ENCODE data around the gene SLC12A5.
A peak's percentile ranks its signal among the peaks of the same experiment; 100 is the strongest.

SLC12A5 gene

GRCh38 chr20:46000262-46000996 is 28.6 kb upstream of the SLC12A5 start:
- no peak overlapping the region for H3K4me3 Mint-ChIP-seq
- H3K27me3 Mint-ChIP-seq, result peaks cover 7% of the 10 kb centered on the region
- H3K4me1 Mint-ChIP-seq (ENCODE audit: low read depth), result peaks cover 70% of the 10 kb centered on the region
- H3K36me3 Mint-ChIP-seq (ENCODE audit: low read depth), result no peaks in the 10 kb centered on the region
- no peak overlapping the region for H3K27ac Mint-ChIP-seq
- no peaks in the 10 kb centered on the region for H3K9me3 Mint-ChIP-seq

GRCh38 chr20:46001498-46001897 is 27.5 kb upstream of the SLC12A5 start:
- no peak overlapping the region for H3K27ac Mint-ChIP-seq
- H3K27me3 Mint-ChIP-seq, result peaks cover 9% of the 10 kb centered on the region
- H3K36me3 Mint-ChIP-seq (ENCODE audit: low read depth), result no peaks in the 10 kb centered on the region
- H3K4me3 Mint-ChIP-seq, result no peak overlapping the region
- H3K4me1 Mint-ChIP-seq (ENCODE audit: low read depth), result peaks cover 78% of the 10 kb centered on the region
- H3K9me3 Mint-ChIP-seq, result no peaks in the 10 kb centered on the region

- Mint-ChIP-seq H3K9me3 (no peaks in the 10 kb centered on the region), H3K36me3 (ENCODE audit: low read depth) (no peaks in the 10 kb centered on the region), H3K27ac (no peak overlapping the region), H3K4me1 (ENCODE audit: low read depth) (peaks cover 79% of the 10 kb centered on the region), H3K4me3 (no peak overlapping the region), H3K27me3 (peaks cover 14% of the 10 kb centered on the region)
Measured at GRCh38 chr20:46002008-46002407, 27.0 kb upstream of the SLC12A5 start.

GRCh38 chr20:46004187-46004586 is 24.8 kb upstream of the SLC12A5 start:
- Mint-ChIP-seq H3K36me3 (ENCODE audit: low read depth) (no peaks in the 10 kb centered on the region), H3K4me1 (ENCODE audit: low read depth) (peaks cover 80% of the 10 kb centered on the region), H3K27ac (peak overlapping the region; percentile 36), H3K27me3 (peaks cover 15% of the 10 kb centered on the region), H3K9me3 (no peaks in the 10 kb centered on the region), H3K4me3 (no peak overlapping the region)

GRCh38 chr20:46004889-46005473 is 24.0 kb upstream of the SLC12A5 start:
- H3K27ac Mint-ChIP-seq, result no peak overlapping the region
- peaks cover 80% of the 10 kb centered on the region for H3K4me1 Mint-ChIP-seq (ENCODE audit: low read depth)
- H3K27me3 Mint-ChIP-seq, result peaks cover 23% of the 10 kb centered on the region
- H3K4me3 Mint-ChIP-seq, result peak overlapping the region; percentile 52
- H3K36me3 Mint-ChIP-seq (ENCODE audit: low read depth), result no peaks in the 10 kb centered on the region
- H3K9me3 Mint-ChIP-seq, result no peaks in the 10 kb centered on the region

GRCh38 chr20:46006022-46006705 is 22.9 kb upstream of the SLC12A5 start:
- H3K27ac Mint-ChIP-seq, result no peak overlapping the region
- H3K4me3 Mint-ChIP-seq, result no peak overlapping the region
- peaks cover 34% of the 10 kb centered on the region for H3K27me3 Mint-ChIP-seq

DNA sequence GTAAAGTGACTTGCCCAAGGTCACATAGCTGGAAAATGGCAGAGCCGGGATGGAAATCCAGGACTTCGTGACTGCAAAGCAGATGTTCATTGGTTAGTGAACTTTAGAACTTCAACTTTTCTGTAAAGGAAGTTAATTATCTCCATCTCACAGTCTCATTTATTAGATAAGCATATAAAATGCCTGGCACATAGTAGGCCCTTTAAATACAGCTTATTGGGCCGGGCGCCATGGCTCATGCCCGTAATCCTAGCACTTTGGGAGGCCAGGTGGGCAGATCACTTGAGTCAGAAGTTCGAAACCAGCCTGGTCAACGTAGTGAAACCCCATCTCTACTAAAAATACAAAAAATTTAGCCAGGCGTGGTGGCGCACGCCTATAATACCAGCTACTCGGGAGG is 22.1 kb upstream of the SLC12A5 start:
- Mint-ChIP-seq H3K27ac (no peak overlapping the region), H3K4me3 (no peak overlapping the region), H3K4me1 (ENCODE audit: low read depth) (peaks cover 81% of the 10 kb centered on the region), H3K36me3 (ENCODE audit: low read depth) (no peaks in the 10 kb centered on the region), H3K27me3 (peaks cover 42% of the 10 kb centered on the region), H3K9me3 (no peaks in the 10 kb centered on the region)

More at GRCh38 chr20:46006022-46006705, 22.9 kb upstream of the SLC12A5 start:
- Mint-ChIP-seq H3K9me3 (no peaks in the 10 kb centered on the region), H3K36me3 (ENCODE audit: low read depth) (no peaks in the 10 kb centered on the region), H3K4me1 (ENCODE audit: low read depth) (peaks cover 80% of the 10 kb centered on the region)

- Mint-ChIP-seq H3K4me3 (no peak overlapping the region), H3K36me3 (ENCODE audit: low read depth) (no peaks in the 10 kb centered on the region), H3K27me3 (peaks cover 49% of the 10 kb centered on the region), H3K9me3 (no peaks in the 10 kb centered on the region), H3K27ac (no peak overlapping the region), H3K4me1 (ENCODE audit: low read depth) (peaks cover 83% of the 10 kb centered on the region)
Measured at GRCh38 chr20:46007671-46008070, 21.3 kb upstream of the SLC12A5 start.

- Mint-ChIP-seq H3K4me1 (ENCODE audit: low read depth) (peaks cover 81% of the 10 kb centered on the region), H3K27me3 (peaks cover 58% of the 10 kb centered on the region), H3K9me3 (no peaks in the 10 kb centered on the region), H3K36me3 (ENCODE audit: low read depth) (no peaks in the 10 kb centered on the region), H3K4me3 (no peak overlapping the region), H3K27ac (no peak overlapping the region)
Measured at GRCh38 chr20:46009816-46010215, 19.2 kb upstream of the SLC12A5 start.

GRCh38 chr20:46010491-46011391 is 18.3 kb upstream of the SLC12A5 start:
- peak overlapping the region; percentile 69 for H3K4me3 Mint-ChIP-seq
- H3K36me3 Mint-ChIP-seq (ENCODE audit: low read depth), result no peaks in the 10 kb centered on the region
- peaks cover 63% of the 10 kb centered on the region for H3K27me3 Mint-ChIP-seq
- no peak overlapping the region for H3K27ac Mint-ChIP-seq
- H3K9me3 Mint-ChIP-seq, result no peaks in the 10 kb centered on the region
- peaks cover 76% of the 10 kb centered on the region for H3K4me1 Mint-ChIP-seq (ENCODE audit: low read depth)

- no peaks in the 10 kb centered on the region for H3K9me3 Mint-ChIP-seq
- H3K4me3 Mint-ChIP-seq, result no peak overlapping the region
- no peaks in the 10 kb centered on the region for H3K36me3 Mint-ChIP-seq (ENCODE audit: low read depth)
- H3K4me1 Mint-ChIP-seq (ENCODE audit: low read depth), result peaks cover 69% of the 10 kb centered on the region
- H3K27ac Mint-ChIP-seq, result peak overlapping the region; percentile 58
- H3K27me3 Mint-ChIP-seq, result peaks cover 60% of the 10 kb centered on the region
Measured at GRCh38 chr20:46011631-46012482, 17.2 kb upstream of the SLC12A5 start.

DNA sequence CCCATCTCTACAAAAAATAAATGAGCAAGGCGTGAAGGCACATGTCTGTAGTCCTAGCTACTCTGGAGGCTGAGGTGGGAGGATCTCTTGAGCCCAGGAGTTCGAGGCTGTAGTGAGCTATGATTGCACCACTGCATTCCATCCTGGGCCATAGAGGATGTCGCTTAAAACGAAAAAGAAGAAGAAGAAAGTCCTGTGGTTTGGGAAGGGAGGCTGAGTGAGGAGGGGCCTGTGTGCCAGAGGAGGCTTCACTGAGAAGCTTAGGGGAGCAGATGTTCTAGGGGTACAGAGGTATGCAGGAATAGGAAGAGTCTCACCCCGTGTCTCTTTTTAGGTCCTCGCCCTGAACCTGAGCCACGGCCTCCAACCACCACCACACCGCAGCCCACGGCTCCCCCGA is 16.1 kb upstream of the SLC12A5 start:
- no peaks in the 10 kb centered on the region for H3K9me3 Mint-ChIP-seq
- H3K4me3 Mint-ChIP-seq, result no peak overlapping the region

GRCh38 chr20:46013322-46013828 is 15.6 kb upstream of the SLC12A5 start:
- Mint-ChIP-seq H3K27ac (no peak overlapping the region), H3K4me1 (ENCODE audit: low read depth) (peaks cover 57% of the 10 kb centered on the region), H3K27me3 (peaks cover 59% of the 10 kb centered on the region), H3K36me3 (ENCODE audit: low read depth) (no peaks in the 10 kb centered on the region), H3K4me3 (no peak overlapping the region), H3K9me3 (no peaks in the 10 kb centered on the region)

More for the DNA sequence above, 16.1 kb upstream of the SLC12A5 start:
- H3K4me1 Mint-ChIP-seq (ENCODE audit: low read depth), result peaks cover 62% of the 10 kb centered on the region
- no peak overlapping the region for H3K27ac Mint-ChIP-seq
- H3K27me3 Mint-ChIP-seq, result peaks cover 59% of the 10 kb centered on the region
- no peaks in the 10 kb centered on the region for H3K36me3 Mint-ChIP-seq (ENCODE audit: low read depth)

All from stimulated activated naive CD8-positive, alpha-beta T cell treated with anti-CD3 and anti-CD28 coated beads, Interleukin-15, Interleukin-2, amounts not matched to agents 100 ng/mL and 50 ng/mL, for 24 hours (primary cell).